GM19328 (cell line): ENCODE results near the gene BAX.

Experiments used
- ATAC-seq: cut with Tn5 transposase; IDR thresholded peaks from one replicate; pipeline ENCODE4 v1.9.1; 2021; ENCODE audit warnings: mild to moderate bottlenecking, moderate library complexity; ENCODE audit not compliant: unreplicated experiment

BAX gene

GRCh38 chr19:49010453-49010852 lies 55.8 kb downstream of the BAX start:
- ATAC-seq = no peak

GRCh38 chr19:49011194-49011593 lies 56.5 kb downstream of the BAX start:
- no peak for ATAC-seq
